ENCODE data around the gene MORN5.

- TF ChIP-seq UBTF (IDR thresholded peaks at IDR 0.05; ENCODE audit: borderline replicate concordance in 1 of 2, low read depth in 2 of 2, low read length in 2 of 2) (no peak), BHLHE40 (IDR thresholded peaks at IDR 0.05; ENCODE audit: low read length) (no peak), MAFK (IDR thresholded peaks at IDR 0.05; ENCODE audit: low read length) (no peak), ZHX1 (conservative IDR thresholded peaks at IDR 0.05; ENCODE audit: low read length) (no peak), POLR2AphosphoS5 (IDR thresholded peaks at IDR 0.05; ENCODE audit: control insufficient read depth, insufficient read depth, low read depth, low read length) (no peak)
- TF ChIP-seq, protein P1, sequence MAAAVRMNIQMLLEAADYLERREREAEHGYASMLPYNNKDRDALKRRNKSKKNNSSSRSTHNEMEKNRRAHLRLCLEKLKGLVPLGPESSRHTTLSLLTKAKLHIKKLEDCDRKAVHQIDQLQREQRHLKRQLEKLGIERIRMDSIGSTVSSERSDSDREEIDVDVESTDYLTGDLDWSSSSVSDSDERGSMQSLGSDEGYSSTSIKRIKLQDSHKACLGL (CRISPR knock-in tag; IDR thresholded peaks at IDR 0.05; ENCODE audit: borderline replicate concordance, poor library complexity, severe bottlenecking), result no peak
Measured at GRCh38 chr9:122248448-122248865, 88.7 kb downstream of the MORN5 start.

Measured in K562 (cell line).